D721Med (cell line): ENCODE results near the gene POLN.

Experiments
- DNase-seq: peaks from one replicate; pipeline ENCODE4 v3.0.0; 2011; ENCODE audit warnings: low spot score; ENCODE audit not compliant: insufficient read length
- FAIRE-seq: peaks from 2 replicates; lab custom pipeline; 2011; peaks lifted over from hg19 to GRCh38; lab: Jason Lieb, UNC
- TF ChIP-seq, protein P1 (sequence below): IDR thresholded peaks from 2 replicates; pipeline ENCODE4 v1.5.1; 2012; ENCODE audit warnings: mild to moderate bottlenecking, control low read depth; ENCODE audit not compliant: insufficient read depth; ENCODE audit errors: missing control alignments

Gene POLN

DNA sequence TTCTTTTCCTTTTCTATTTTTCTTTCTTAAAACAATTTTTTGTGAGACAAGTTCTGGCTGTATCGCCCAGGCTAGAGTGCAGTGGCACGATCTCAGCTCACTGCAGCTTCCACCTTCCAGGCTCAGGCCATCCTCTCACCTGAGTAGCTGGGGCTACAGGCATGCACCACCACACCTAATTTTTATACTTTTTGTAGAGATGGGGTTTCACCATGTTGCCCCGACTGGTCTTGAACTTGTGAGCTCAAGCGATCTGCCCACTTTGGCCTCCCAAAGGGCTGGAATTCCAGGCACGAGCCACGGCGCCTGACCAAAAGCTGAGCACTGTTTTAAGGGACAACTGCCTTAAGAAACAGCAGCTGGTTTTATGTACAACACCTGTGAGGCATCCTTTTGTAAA lies 192.1 kb downstream of the POLN start:
- FAIRE-seq (no peak), DNase-seq (no peak)
- TF ChIP-seq, protein P1, sequence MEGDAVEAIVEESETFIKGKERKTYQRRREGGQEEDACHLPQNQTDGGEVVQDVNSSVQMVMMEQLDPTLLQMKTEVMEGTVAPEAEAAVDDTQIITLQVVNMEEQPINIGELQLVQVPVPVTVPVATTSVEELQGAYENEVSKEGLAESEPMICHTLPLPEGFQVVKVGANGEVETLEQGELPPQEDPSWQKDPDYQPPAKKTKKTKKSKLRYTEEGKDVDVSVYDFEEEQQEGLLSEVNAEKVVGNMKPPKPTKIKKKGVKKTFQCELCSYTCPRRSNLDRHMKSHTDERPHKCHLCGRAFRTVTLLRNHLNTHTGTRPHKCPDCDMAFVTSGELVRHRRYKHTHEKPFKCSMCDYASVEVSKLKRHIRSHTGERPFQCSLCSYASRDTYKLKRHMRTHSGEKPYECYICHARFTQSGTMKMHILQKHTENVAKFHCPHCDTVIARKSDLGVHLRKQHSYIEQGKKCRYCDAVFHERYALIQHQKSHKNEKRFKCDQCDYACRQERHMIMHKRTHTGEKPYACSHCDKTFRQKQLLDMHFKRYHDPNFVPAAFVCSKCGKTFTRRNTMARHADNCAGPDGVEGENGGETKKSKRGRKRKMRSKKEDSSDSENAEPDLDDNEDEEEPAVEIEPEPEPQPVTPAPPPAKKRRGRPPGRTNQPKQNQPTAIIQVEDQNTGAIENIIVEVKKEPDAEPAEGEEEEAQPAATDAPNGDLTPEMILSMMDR, result no peak

DNA sequence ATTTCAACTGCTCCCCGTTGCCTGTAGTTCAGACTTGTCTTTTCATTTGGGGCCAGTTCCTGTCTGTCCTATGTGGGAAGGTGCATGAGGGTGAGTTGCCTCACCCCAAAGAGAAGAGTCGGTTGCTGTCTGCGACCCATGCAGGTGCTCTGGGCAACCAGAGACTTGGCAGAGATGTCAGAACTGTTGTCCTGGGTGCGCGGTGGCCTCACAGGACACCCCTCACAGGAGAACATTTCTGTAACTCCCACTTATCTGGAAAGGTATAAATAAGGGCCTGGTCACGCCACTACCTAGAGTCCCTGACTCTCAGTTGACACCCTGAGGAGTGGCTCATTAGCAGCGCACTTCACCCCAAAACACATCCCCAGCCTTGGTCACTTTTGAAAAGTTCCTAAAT lies 192.5 kb downstream of the POLN start:
- TF ChIP-seq, protein P1, result no peak
- no peak for DNase-seq
- FAIRE-seq, result no peak

DNA sequence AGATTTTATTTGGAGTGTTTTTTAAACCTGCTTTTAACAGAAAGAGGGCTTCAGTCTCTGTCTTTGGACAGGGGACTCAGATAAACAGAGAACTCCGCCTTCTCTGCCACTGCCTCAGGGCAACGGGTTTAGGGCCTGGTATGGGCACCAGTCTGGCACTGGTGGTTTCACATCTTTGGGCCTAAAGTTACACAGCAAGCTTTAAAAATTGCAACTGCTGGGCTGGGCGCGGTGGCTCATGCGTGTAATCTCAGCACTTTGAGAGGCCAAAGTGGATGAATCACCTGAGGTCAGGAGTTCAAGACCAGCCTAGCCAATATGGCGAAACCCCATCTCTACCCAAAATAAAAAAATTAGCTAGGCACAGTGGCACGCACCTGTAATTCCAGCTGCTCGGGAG lies 193.1 kb downstream of the POLN start:
- FAIRE-seq (no peak), DNase-seq (no peak)
- TF ChIP-seq, protein P1, result no peak

DNA sequence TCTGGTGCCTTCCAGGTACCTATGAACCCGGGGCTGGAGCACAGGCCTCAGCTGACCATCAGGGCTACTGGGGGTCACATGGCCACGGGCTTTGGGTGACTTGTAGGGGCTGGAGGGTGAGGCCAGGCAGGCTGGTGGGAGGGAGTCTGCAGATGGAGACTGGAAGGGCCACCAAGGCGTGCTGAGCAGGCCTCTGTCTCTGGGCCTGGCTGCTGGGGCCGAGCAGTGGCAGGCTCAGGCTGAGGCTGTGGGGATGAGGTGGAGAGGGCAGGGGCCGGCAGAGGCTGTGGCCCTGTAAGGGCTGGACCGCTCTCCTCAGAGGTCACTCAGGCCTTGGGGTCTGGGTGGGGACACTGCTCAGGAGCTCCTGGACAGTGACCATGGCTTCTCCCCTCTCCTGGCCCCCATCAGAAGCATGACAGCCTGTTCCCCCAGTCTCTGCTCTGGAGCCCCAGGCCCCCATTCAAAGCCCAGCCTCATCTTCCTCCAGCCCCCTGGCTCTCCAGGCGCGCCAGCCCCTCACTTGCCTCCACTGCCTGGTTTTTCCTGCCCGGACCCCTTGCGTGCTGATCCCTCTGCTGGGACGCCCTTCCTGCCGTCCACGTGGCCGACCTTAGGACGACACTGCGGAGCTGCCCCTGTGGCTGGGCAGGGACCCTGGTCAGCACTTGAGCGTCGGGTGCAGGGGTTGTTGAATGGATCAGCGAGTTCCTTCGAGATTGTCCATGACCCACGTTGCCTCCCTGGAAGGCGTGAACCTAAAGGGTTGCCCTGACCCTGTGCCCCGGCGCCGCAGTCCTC lies 193.9 kb downstream of the POLN start:
- DNase-seq, result no peak
- TF ChIP-seq, protein P1, result no peak
- no peak for FAIRE-seq

DNA sequence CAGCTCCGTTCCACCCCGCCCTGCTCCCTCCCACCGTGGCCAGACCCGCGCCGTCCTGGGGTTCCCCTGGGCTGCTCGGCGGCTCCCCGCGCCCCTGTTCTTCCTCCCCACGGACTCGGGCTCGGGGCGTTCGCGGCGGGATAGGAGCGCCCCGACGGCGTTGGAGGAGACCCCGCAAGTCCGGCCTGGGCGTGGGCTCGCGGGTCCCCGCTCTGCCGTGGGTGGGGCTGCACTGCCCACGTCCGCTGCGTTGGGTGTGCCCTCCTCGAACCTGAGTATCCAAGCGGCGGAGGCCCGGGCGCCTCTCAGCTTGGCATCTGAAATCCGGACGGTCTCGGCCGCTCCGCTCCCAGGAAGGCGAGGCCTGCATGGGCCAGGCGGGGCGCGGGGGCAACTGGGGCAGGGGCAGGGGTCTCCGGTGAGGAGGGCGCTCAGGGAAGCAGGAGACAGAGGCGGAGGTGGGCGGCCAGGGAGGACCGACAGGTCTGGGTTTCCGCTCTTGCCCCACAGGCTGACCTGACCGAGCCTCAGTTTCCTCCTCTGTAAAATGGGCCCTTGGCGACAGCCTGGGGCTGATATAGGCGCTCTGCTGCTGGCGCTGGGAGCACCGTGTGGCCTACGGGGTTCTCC lies 194.8 kb downstream of the POLN start:
- TF ChIP-seq, protein P1, result no peak
- DNase-seq (no peak), FAIRE-seq (no peak)

DNA sequence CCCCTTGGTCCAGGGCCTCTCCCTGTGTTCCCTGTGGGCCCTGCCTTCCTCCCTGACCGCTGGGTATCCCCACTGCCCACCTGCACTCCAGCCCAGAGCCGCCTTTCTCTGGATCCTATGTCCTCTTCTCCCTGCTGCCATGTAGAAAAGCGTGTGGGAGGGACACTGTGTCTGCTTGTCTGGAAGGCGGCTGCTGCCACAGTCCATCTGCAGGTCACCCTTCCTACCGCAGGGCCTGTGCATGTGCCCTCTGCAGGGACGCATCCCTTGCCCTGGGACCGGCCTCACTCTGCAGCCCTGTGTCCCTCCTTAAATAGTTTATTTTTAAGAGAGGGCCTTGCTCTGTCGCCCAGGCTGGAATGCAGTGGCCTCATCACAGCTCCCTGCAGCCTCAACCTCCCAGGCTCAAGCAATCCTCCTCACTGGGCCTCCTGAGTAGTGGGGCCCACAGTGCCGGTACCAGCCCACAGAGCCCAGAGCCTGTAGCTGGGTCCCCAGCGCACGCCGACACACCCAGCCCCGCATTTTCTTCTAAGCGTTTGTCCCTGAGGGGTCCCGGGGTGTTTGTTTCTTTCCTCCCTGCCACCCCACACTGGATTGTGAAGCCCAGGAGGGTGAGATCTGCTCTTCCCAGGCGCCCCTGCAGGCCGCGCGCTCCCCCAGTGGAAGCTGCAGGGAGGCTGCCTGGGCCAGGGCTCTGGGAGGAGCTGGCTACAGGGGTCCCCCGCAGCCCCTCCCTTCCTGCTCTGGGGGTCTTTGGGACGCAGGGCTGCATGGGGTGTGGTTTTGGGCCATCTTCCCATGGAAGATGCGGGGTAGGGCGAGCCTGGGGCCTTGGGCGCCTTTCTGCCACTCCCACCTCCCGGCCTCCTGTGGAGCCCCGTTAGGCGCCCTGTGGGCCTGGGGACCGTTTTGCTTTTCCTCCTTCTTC lies 195.6 kb downstream of the POLN start:
- FAIRE-seq (no peak), DNase-seq (no peak)
- TF ChIP-seq, protein P1, result no peak
